Heart left ventricle (tissue), 16 donors: Measurements from ENCODE around the gene IQCC. TPM values are rescaled to one million over a fixed set of nuclear protein-coding genes. Genes with fewer than 3 reads are reported as not detected.

Experiments
- ATAC-seq, 4 donors: fragments of 200-7000 bp; cut with Tn5 transposase; one replicate each; pipeline ENCODE4 v1.9.1; 2020 to 2022; ENCODE audit warnings: moderate library complexity in 4 of 4, mild to moderate bottlenecking in 3 of 4, moderate number of reproducible peaks in 1 of 4
- DNase-seq, 5 donors: peaks; one replicate each; pipeline ENCODE4 v3.0.0-alpha.2; 2020
- H3K27ac ChIP-seq, 12 donors: fragments of 200-600 bp; sonication (generic) in 4 of 12; one replicate each; pipeline versions ENCODE4 v1.5.0 to v1.8.0; 2016 to 2022; ENCODE audit warnings: mild to moderate bottlenecking in 2 of 12
- H3K27me3 ChIP-seq, 9 donors: fragments of 200-600 bp; sonication (generic) in 2 of 9; one replicate each; pipeline versions ENCODE4 v1.5.1 to v1.8.0; 2016 to 2022; ENCODE audit warnings: mild to moderate bottlenecking in 3 of 9
- H3K36me3 ChIP-seq, 9 donors: fragments of 200-600 bp; sonication (generic) in 2 of 9; one replicate each; pipeline versions ENCODE4 v1.5.0 to v1.8.0; 2018 to 2022; ENCODE audit warnings: mild to moderate bottlenecking in 2 of 9
- H3K4me1 ChIP-seq, 12 donors: fragments of 200-600 bp; sonication (generic) in 4 of 12; one replicate each; pipeline versions ENCODE4 v1.5.0 to v1.8.0; 2016 to 2022; ENCODE audit warnings: mild to moderate bottlenecking in 3 of 12
- H3K4me3 ChIP-seq, 12 donors: fragments of 200-600 bp; sonication (generic) in 4 of 12; one replicate each; pipeline versions ENCODE4 v1.5.0 to v1.8.0; 2017 to 2022; ENCODE audit warnings: mild to moderate bottlenecking in 9 of 12, moderate library complexity in 4 of 12
- H3K9me3 ChIP-seq, 12 donors: fragments of 200-600 bp; sonication (generic) in 4 of 12; one replicate each; pipeline versions ENCODE4 v1.5.0 to v1.8.0; 2016 to 2022; ENCODE audit warnings: mild to moderate bottlenecking in 1 of 12
- POLR2A ChIP-seq, 2 donors: fragments of 450-650 bp; IDR thresholded peaks; one replicate each; pipeline ENCODE4 v1.6.1; 2017; ENCODE audit warnings: antibody characterized with exemption in 2 of 2, mild to moderate bottlenecking in 2 of 2, moderate library complexity in 2 of 2
- WGBS, 4 donors: extraction: QIAGEN DNeasy Blood & Tissue Kit in 2 of 4; methylation state at CpG; one replicate each; pipeline versions ENCODE4 v1.1.5 to v1.1.7; 2013 to 2018; 5-methylcytosine and 5-hydroxymethylcytosine counted together
- intact Hi-C, 10 donors: fragments of 100-400 bp; cut with DNase I; formaldehyde crosslinking; loops; one replicate each; pipeline versions ENCODE4 v1.11.1 to v1.14.2; 2022
- polyA plus RNA-seq, 2 donors: library from polyadenylated mRNA; stranded (reverse); fragments of 200-250 nt; gene quantifications; one replicate each; pipeline ENCODE4 v1.2.3, GENCODE V29; 2013
- total RNA-seq, 9 donors: library from RNA; depleted of rRNA in 2 of 9; stranded (reverse); fragments of >200 nt in 2 of 9; fragmentation: NEBNext Ultra II Directional in 3 of 9; extraction: Animal tissue kit (Norgen Biotek cat#: 25700) in 3 of 9; gene quantifications; one replicate each; pipeline versions ENCODE4 v1.1.0 to v1.2.4, GENCODE V29; 2016 to 2023
- TF ChIP-seq, protein P1 (sequence below), 12 donors: fragments of 200-600 bp; sonication (generic) in 4 of 12; IDR thresholded peaks; one replicate each; pipeline versions ENCODE4 v1.5.0 to v1.8.0; 2018 to 2022; ENCODE audit warnings: antibody characterized with exemption in 12 of 12, mild to moderate bottlenecking in 5 of 12
- donor health status: ischemic (EF 13 %, LVEDD 7.1; RV severe dilation, severe dysfunction).
- donor health status: healthy with polysubstance abuse.
- donor health status: DM: no; HTN: yes; CAD: no.
- donor health status: DM: no; HTN: no; CAD: no.
- donor health status: ischemic (EF 25% LVEDD 6.9; RV normal size, moderate dysfunction).
- donor health status: ischemic (EF 25% LVEDD 5.7; RV mildly dilated, moderate dysfunction).
- donor health status: healthy.
- donor health status: DM: yes; HTN: yes; CAD: no.
- donor health status: ischemic (EF 35%, LVEDD 5.7; RV mildly dilated, moderate dysfunction).
- donor health status: nonischemic (EF 11% LVEDD 7.7; RV severe dilation, severe dysfunction).
- donor health status: DM: yes; HTN: yes; CAD: no.
- donor health status: PGD.
- donor health status: ischemic (EF 29% LVEDD 5.4; RV normal size, mild dysfunction).
- donor health status: nonischemic (EF 23%, LVEDD 6.1; RV moderate dilation, normal function).

IQCC gene
- total and polyA plus RNA-seq, 11 donors, result 0.56 to 1.9 (median 0.75) TPM

DNA sequence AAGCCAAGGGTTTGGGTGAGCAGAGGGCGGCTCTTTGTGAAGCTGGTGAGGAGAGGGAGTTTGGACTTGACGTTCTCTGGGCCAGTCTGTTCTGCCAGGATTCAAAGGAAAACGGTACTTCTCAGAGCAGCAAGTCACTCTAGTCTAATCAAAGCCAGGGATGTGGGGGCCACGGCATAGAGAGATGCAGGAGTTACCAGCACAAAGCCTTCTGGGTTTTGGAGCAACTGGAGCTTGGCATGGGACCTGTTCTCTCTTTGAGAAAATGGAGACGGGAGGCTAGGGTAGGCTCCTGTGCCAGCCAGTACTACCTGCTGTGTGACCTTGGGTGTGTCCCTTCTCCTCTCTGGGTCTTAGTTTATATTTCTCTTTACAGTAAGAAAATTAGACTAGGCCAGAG lies 23.9 kb upstream of the IQCC start:
- Histone ChIP-seq H3K4me3 (peak overlapping the region in 6 of 12 donors; percentile 66 to 81 (median 72)), H3K27me3 (no peaks in the 10 kb centered on the region), H3K27ac (peak overlapping the region in 3 of 12 donors; percentile 94 to 99 (median 96)), H3K36me3 (peaks cover 0 to 56% (median 54%) of the 10 kb centered on the region in 9 donors), H3K9me3 (no peaks in the 10 kb centered on the region), H3K4me1 (peaks cover 4 to 65% (median 44%) of the 10 kb centered on the region in 12 donors)
- WGBS, 4 donors, result 79 to 84% (median 80%) methylated on average over 5 of the region's 5 CpGs
- ATAC-seq, result no peak
- DNase-seq, result no peak
- intact Hi-C loops, result loop anchor here in 1 of 10 donors (2.0 kb wide), 1 partner anchor 19 kb away; the partner anchor contains the start of gene CCDC28B
- TF ChIP-seq, protein P1, sequence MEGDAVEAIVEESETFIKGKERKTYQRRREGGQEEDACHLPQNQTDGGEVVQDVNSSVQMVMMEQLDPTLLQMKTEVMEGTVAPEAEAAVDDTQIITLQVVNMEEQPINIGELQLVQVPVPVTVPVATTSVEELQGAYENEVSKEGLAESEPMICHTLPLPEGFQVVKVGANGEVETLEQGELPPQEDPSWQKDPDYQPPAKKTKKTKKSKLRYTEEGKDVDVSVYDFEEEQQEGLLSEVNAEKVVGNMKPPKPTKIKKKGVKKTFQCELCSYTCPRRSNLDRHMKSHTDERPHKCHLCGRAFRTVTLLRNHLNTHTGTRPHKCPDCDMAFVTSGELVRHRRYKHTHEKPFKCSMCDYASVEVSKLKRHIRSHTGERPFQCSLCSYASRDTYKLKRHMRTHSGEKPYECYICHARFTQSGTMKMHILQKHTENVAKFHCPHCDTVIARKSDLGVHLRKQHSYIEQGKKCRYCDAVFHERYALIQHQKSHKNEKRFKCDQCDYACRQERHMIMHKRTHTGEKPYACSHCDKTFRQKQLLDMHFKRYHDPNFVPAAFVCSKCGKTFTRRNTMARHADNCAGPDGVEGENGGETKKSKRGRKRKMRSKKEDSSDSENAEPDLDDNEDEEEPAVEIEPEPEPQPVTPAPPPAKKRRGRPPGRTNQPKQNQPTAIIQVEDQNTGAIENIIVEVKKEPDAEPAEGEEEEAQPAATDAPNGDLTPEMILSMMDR (IDR thresholded peaks at IDR 0.05), result no peak
- TF ChIP-seq POLR2A (IDR thresholded peaks at IDR 0.05), result no peak

DNA sequence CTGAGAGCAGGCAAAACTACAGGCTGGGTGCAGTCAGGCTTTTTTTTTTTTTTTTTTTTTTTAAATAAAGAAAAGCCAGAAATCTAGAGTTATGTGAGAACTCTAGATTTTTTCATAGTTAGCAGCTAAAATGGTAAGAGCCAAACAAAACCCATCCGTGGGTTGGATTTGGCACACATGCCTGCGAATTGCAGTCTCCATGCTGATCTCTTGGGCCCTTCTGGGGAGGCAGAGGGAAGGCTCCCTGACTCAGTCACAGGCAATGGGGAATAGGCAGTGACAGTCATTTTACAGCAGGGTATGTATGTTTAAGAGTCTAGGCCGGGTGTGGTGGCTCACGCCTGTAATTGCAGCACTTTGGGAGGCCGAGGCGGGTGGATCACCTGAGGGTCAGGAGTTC lies 23.4 kb upstream of the IQCC start:
- intact Hi-C loops, result no loop called here
- peaks cover 4 to 69% (median 46%) of the 10 kb centered on the region in 12 donors for H3K4me1 ChIP-seq

DNA sequence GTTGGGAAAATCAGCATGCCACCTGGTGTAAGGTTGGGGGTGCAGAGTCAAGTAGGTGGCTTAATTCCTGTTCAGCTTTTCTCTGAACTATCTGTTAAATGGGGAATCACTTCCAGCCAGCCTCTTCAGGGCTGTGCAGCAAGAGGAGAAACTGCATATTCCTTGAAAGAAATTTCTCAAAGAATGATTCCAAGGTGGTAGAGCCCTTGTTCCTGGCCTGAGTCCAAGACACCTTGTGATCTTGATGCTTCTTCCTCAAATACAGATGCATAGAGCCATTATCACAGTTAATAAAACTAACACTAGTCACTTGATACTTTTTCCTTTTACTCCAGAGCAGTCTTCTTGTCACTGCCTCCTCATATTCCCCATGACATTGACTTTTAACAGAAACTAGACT lies 20.8 kb upstream of the IQCC start:
- H3K36me3 ChIP-seq, result peaks cover 0 to 87% (median 85%) of the 10 kb centered on the region in 9 donors
- H3K27me3 ChIP-seq, result no peaks in the 10 kb centered on the region
- no peaks in the 10 kb centered on the region for H3K9me3 ChIP-seq
- no peak for TF ChIP-seq POLR2A (IDR thresholded peaks at IDR 0.05)
- TF ChIP-seq, protein P1 (IDR thresholded peaks at IDR 0.05), result no peak
- peaks cover 4 to 60% (median 39%) of the 10 kb centered on the region in 12 donors for H3K4me1 ChIP-seq
- no peak overlapping the region for H3K27ac ChIP-seq
- intact Hi-C loops, result no loop called here
- ATAC-seq (no peak), DNase-seq (no peak)
- H3K4me3 ChIP-seq, result no peak overlapping the region

More for the DNA sequence above, 23.4 kb upstream of the IQCC start:
- ATAC-seq (no peak), DNase-seq (no peak)
- 88 to 95% (median 90%) methylated on average over 6 of the region's 6 CpGs for WGBS, 4 donors
- H3K4me3 ChIP-seq, result peak overlapping the region in 3 of 12 donors; percentile 66 to 75 (median 66)
- TF ChIP-seq, protein P1 (IDR thresholded peaks at IDR 0.05), result no peak
- TF ChIP-seq POLR2A (IDR thresholded peaks at IDR 0.05), result no peak
- no peaks in the 10 kb centered on the region for H3K27me3 ChIP-seq
- H3K36me3 ChIP-seq, result peaks cover 0 to 61% (median 59%) of the 10 kb centered on the region in 9 donors
- H3K9me3 ChIP-seq, result no peaks in the 10 kb centered on the region
- H3K27ac ChIP-seq, result peak overlapping the region in 1 of 12 donors; percentile 99

DNA sequence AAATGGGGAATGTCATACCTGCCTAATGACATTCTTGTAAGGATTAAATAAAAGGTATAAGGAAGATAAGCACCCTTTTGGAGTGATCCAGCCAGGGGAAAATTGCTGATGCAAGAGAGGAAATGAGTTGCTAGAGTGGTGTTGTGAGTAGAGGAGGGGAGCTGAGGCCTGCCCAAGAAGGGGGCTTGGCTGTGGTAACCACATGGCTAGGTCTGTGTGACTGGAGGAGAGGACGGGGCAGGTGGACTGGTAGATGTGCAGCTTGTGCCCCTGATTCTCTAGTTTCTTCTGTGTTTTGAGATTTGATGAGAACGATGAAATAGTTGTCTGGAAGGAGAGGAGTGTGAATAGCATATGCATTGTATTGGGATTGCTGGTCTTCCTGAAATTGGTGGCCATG lies 19.4 kb upstream of the IQCC start:
- Histone ChIP-seq H3K4me3 (no peak overlapping the region), H3K9me3 (no peaks in the 10 kb centered on the region), H3K4me1 (peaks cover 4 to 51% (median 31%) of the 10 kb centered on the region in 12 donors), H3K36me3 (peaks cover 0 to 99% (median 95%) of the 10 kb centered on the region in 9 donors), H3K27ac (no peak overlapping the region), H3K27me3 (no peaks in the 10 kb centered on the region)
- ATAC-seq (no peak), DNase-seq (no peak)
- TF ChIP-seq, protein P1 (IDR thresholded peaks at IDR 0.05), result no peak
- no peak for TF ChIP-seq POLR2A (IDR thresholded peaks at IDR 0.05)
- whole genome bisulfite sequencing, 4 donors, result 84 to 97% (median 93%) methylated on average over 2 of the region's 2 CpGs
- intact Hi-C loops, result no loop called here
